ENCODE results near the gene NOXO1.

- TF ChIP-seq NR2F1 (conservative IDR thresholded peaks at IDR 0.05) = peak; percentile 45; the same call in 1 of the 2 replicates
- peak; percentile 93 for TF ChIP-seq SP1 (IDR thresholded peaks at IDR 0.05; ENCODE audit: low read depth, low read length)
- TF ChIP-seq, protein P1, sequence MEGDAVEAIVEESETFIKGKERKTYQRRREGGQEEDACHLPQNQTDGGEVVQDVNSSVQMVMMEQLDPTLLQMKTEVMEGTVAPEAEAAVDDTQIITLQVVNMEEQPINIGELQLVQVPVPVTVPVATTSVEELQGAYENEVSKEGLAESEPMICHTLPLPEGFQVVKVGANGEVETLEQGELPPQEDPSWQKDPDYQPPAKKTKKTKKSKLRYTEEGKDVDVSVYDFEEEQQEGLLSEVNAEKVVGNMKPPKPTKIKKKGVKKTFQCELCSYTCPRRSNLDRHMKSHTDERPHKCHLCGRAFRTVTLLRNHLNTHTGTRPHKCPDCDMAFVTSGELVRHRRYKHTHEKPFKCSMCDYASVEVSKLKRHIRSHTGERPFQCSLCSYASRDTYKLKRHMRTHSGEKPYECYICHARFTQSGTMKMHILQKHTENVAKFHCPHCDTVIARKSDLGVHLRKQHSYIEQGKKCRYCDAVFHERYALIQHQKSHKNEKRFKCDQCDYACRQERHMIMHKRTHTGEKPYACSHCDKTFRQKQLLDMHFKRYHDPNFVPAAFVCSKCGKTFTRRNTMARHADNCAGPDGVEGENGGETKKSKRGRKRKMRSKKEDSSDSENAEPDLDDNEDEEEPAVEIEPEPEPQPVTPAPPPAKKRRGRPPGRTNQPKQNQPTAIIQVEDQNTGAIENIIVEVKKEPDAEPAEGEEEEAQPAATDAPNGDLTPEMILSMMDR (IDR thresholded peaks at IDR 0.05 in 2 of 3, conservative IDR thresholded peaks at IDR 0.05 in 1 of 3; ENCODE audit: control insufficient read depth in 2 of 3, extremely low read depth in 1 of 3, insufficient read depth in 1 of 3, low read depth in 3 of 3, low read length in 3 of 3) = no peak
- TF ChIP-seq CREB1 (IDR thresholded peaks at IDR 0.05; ENCODE audit: low read depth) = peak; percentile 97
- no peak for TF ChIP-seq ZNF274 (IDR thresholded peaks at IDR 0.05; ENCODE audit: insufficient read depth, insufficient read length)
- TF ChIP-seq MAX (IDR thresholded peaks at IDR 0.05; ENCODE audit: low read depth, low read length) = peak; percentile 74; the same call in 1 of the 2 replicates
- TF ChIP-seq CEBPB (IDR thresholded peaks at IDR 0.05; ENCODE audit: borderline replicate concordance in 1 of 2, low read depth in 2 of 2, low read length in 2 of 2) = no peak
- peak; percentile 100 for TF ChIP-seq POLR2AphosphoS5 (IDR thresholded peaks at IDR 0.05; ENCODE audit: low read length)
- no peak for TF ChIP-seq MEF2B (IDR thresholded peaks at IDR 0.05; ENCODE audit: partially characterized antibody, poor library complexity, severe bottlenecking)
- TF ChIP-seq CBX3 (IDR thresholded peaks at IDR 0.05; ENCODE audit: borderline replicate concordance, low read depth) = no peak
- no peak for TF ChIP-seq TBL1XR1 (IDR thresholded peaks at IDR 0.05; ENCODE audit: low read depth, low read length)
- TF ChIP-seq, protein P2, sequence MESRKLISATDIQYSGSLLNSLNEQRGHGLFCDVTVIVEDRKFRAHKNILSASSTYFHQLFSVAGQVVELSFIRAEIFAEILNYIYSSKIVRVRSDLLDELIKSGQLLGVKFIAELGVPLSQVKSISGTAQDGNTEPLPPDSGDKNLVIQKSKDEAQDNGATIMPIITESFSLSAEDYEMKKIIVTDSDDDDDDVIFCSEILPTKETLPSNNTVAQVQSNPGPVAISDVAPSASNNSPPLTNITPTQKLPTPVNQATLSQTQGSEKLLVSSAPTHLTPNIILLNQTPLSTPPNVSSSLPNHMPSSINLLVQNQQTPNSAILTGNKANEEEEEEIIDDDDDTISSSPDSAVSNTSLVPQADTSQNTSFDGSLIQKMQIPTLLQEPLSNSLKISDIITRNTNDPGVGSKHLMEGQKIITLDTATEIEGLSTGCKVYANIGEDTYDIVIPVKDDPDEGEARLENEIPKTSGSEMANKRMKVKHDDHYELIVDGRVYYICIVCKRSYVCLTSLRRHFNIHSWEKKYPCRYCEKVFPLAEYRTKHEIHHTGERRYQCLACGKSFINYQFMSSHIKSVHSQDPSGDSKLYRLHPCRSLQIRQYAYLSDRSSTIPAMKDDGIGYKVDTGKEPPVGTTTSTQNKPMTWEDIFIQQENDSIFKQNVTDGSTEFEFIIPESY (IDR thresholded peaks at IDR 0.05) = 0 out of 2 replicates have a peak, but pooled peaks have one; percentile 42
- no peak for TF ChIP-seq RAD21 (IDR thresholded peaks at IDR 0.05; ENCODE audit: insufficient read depth, low read depth, low read length)
Measured at GRCh38 chr16:1964506-1965395, 16.5 kb downstream of the NOXO1 start, which contains the start of gene RPS2.

All from GM12878 (cell line).